ENCODE data around the gene DNAH1.
"Not testable (repeated sequence)": the region's sequence is repeated elsewhere in the genome, so short reads cannot be mapped to it uniquely, and the experiment has no call there.

DNAH1 gene

DNA sequence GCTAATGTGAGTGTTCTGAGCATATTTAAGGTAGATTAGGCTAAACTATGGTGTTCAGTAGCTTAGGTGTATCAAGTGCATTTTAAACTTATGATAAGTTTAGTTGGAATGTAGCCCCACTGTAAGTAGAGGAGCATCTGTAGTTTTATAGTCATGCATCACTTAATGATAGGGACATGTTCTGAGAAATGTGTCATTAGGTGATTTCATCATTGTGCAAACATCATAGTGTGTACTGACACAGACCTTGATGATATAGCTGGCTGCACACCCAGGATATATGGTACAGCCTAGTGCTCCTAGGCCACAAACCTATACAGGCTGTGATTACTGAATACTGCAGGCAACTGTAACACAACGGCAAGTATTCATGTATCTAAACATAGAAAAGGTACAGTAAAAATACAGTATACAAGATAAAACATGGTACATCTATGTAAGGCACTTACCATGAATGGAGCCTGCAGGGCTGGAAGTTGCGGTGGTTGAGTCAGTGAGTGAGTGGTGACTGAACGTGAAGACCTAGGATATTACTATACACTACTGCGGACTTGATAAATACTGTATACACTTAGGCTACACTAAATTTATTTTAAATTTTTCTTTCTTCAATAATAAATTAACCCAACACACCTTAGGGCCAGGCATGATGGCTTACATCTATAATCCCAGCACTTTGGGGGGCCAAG, 17.9 kb downstream of the DNAH1 start:
- Mint-ChIP-seq H3K4me1 (peaks cover under 1% of the 10 kb centered on the region), H3K36me3 (peaks cover 46% of the 10 kb centered on the region), H3K27ac (no peak overlapping the region), H3K4me3 (no peak overlapping the region), H3K9me3 (no peaks in the 10 kb centered on the region)
- DNase-seq (ENCODE audit: low spot score in 2 of 2) (no peak), ATAC-seq (peak; percentile 49)

DNA sequence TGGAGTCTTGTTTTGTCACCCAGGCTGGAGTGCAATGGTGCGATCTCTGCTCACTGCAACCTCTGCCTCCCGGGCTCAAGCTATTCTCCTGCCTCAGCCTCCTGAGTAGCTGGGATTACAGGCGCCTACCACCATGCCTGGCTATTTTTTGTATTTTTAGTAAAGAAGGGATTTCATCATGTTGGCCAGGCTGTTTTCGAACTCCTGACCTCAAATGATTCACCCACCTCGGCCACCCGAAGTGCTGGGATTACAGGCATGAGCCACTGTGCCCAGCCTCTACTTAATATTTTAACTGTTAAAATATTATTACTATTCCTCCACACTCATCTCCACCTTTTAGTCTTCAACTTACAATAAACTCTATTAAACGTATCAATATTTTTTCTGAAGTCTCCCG, 22.0 kb downstream of the DNAH1 start:
- not testable (repeated sequence) for DNase-seq (ENCODE audit: low spot score in 2 of 2); ATAC-seq; H3K27ac Mint-ChIP-seq; H3K9me3 Mint-ChIP-seq; H3K4me3 Mint-ChIP-seq
- Mint-ChIP-seq H3K36me3 (peaks cover 40% of the 10 kb centered on the region), H3K4me1 (peaks cover 24% of the 10 kb centered on the region)

DNA sequence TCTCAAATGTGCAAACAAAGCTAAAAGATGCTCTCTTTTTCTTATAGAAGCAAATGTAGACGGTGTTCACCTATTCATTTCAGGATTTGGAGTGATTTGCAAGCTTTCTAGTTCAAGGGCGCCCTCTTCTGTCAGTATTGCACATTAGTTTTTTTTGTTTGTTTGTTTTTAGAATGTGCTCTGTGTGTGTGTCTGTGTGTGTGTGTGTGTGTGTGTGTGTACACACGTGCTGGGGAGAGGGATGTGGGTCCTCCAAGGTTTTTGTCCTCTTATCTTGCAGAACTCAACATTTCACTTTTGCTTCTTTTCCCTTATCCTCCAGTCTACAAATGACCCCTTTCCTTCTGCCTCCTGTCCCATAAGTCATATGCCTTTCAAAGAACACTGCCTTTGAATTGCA, 23.5 kb downstream of the DNAH1 start:
- peaks cover 30% of the 10 kb centered on the region for H3K36me3 Mint-ChIP-seq
- no peak overlapping the region for H3K4me3 Mint-ChIP-seq
- H3K9me3 Mint-ChIP-seq, result no peaks in the 10 kb centered on the region
- peaks cover 25% of the 10 kb centered on the region for H3K4me1 Mint-ChIP-seq
- H3K27ac Mint-ChIP-seq, result no peak overlapping the region
- DNase-seq (ENCODE audit: low spot score in 2 of 2), result peak in 1 of 2 donors; percentile 22
- peak; percentile 70 for ATAC-seq

DNA sequence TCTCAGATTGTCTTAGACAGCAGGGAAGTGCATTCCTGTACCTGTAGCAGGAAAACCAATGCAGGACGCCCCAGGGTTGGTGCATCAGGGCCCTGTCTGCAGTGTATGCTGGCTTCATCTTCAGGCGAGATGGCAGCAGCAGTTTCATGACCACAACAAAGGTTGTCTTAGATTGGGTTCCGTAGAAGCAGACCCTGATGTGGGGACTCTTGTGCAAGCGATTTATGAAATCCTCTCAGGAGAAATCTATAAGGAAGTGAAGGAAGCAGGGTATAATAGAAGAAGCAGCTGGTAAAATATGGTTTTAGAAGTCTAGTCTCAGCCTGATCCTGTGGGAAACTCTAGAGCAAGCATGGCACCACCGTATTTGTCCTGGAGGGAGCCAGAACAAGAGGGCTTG, 25.0 kb downstream of the DNAH1 start:
- Mint-ChIP-seq H3K36me3 (peaks cover 20% of the 10 kb centered on the region), H3K27ac (no peak overlapping the region)
- no peak for ATAC-seq

DNA sequence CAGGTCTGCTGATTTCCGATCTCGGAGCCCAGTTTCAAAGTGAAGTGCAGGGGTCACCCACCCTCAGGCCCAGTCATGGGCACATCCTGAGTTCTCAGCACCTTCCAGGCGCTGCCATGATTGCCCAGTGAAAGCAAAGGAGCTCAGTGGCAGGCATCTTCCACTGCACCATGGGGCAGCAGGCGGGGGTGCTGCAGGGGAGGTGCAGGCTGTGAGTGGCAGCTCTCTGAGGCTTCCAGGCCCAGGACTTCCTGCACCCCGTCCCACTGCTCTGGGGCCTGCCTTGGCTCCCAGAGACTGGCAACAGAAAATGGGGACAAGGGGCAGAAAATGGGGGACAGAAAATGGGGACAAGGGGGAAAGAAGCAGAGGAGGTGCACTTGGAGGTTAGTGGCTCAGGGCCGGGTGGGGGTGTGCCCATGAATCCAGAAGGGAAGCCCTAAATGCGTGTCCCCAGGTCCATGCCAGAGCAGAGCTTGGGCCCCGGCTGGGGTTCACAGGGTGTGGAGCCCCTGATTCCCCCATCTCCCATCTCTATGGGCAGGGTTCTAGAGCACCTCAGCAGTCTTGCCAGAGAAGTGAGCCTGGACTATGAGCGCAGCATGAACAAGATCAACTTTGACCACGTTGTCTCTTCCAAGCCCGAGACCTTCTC, 28.0 kb downstream of the DNAH1 start:
- DNase-seq (ENCODE audit: low spot score in 2 of 2), result no peak
- Mint-ChIP-seq H3K36me3 (peaks cover 10% of the 10 kb centered on the region), H3K4me1 (peaks cover 24% of the 10 kb centered on the region), H3K9me3 (no peaks in the 10 kb centered on the region), H3K4me3 (no peak overlapping the region), H3K27ac (no peak overlapping the region)
- no peak for ATAC-seq

More for the DNA sequence above, 25.0 kb downstream of the DNAH1 start:
- no peak for DNase-seq (ENCODE audit: low spot score in 2 of 2)
- Mint-ChIP-seq H3K4me3 (no peak overlapping the region), H3K9me3 (no peaks in the 10 kb centered on the region), H3K4me1 (peaks cover 25% of the 10 kb centered on the region)

DNA sequence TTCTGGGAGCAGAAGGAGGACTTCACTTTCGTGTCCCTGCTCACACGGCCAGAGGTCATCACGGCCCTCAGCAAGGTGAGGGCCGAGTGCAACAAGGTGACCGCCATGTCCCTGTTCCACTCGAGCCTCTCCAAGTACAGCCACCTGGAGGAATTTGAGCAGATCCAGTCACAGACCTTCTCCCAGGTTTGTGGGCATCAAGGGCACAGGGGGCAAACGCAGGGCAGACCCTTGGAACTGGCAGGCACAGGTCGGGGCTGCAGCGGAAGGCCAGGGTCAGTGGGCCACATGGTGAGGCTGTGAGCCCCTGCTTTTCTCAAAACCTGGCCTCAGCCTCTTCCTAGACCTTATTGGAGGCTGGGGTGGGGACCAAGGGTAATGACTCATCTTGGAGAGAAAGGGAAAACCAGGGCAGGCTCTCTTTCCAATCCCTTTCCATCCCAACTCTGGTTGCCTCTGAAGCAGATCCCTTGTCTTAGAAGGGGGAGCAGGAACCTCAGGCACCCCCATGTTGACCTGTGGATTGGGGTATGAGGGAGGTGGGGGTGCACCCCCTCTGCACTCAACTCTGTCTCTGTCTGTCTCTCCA, 29.5 kb downstream of the DNAH1 start:
- no peaks in the 10 kb centered on the region for H3K9me3 Mint-ChIP-seq
- H3K27ac Mint-ChIP-seq, result no peak overlapping the region
- H3K4me1 Mint-ChIP-seq, result peaks cover 14% of the 10 kb centered on the region
- ATAC-seq (no peak), DNase-seq (ENCODE audit: low spot score in 2 of 2) (no peak)
- peaks cover 10% of the 10 kb centered on the region for H3K36me3 Mint-ChIP-seq
- H3K4me3 Mint-ChIP-seq, result no peak overlapping the region

DNA sequence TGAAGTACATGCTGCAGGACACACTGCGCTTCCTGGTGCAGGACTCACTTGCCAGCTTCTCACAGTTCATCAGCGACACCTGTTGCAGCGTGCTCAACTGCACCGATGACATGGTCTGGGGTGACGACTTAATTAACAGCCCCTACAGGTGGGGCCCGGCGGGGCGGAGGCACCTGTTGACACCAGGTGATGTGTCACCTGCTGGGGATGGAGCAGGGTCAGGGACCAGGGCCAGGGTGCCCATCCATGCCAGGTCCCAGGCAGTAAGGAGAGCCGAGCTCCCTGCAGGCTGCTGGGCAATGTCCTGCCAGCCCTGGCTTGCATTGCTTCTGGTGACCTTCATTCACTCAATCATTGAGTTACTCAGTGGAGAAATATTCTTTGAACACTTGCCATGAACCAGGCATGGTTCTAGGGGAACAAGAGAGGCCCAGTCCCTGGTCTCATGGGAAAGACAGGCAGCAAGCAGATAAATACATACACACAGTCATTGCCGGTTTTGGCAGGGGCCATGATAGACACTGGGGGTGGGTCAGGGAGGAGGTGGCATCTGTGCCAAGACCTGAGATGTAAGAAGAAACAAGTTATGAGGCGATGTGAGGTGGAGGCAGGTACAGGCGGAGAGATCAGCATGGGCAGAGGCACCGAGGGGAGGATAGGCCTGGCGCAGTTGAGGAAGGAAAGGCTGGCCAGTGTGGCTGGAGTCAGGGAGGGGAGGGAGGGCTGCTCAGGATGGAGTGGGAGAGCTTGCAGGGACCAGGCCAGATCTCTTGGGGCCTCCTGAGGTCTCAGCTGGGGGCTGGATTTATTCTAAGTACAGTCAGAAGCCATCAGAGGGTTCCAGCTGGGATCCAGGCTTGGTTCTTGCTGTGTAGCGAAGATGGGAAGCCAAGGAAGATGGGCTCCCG, 30.8 kb downstream of the DNAH1 start:
- no peak for ATAC-seq
- no peak for DNase-seq (ENCODE audit: low spot score in 2 of 2)
- H3K36me3 Mint-ChIP-seq, result peaks cover 10% of the 10 kb centered on the region
- H3K9me3 Mint-ChIP-seq, result no peaks in the 10 kb centered on the region
- peak overlapping the region; percentile 76 for H3K27ac Mint-ChIP-seq
- peaks cover 12% of the 10 kb centered on the region for H3K4me1 Mint-ChIP-seq
- H3K4me3 Mint-ChIP-seq, result no peak overlapping the region

DNA sequence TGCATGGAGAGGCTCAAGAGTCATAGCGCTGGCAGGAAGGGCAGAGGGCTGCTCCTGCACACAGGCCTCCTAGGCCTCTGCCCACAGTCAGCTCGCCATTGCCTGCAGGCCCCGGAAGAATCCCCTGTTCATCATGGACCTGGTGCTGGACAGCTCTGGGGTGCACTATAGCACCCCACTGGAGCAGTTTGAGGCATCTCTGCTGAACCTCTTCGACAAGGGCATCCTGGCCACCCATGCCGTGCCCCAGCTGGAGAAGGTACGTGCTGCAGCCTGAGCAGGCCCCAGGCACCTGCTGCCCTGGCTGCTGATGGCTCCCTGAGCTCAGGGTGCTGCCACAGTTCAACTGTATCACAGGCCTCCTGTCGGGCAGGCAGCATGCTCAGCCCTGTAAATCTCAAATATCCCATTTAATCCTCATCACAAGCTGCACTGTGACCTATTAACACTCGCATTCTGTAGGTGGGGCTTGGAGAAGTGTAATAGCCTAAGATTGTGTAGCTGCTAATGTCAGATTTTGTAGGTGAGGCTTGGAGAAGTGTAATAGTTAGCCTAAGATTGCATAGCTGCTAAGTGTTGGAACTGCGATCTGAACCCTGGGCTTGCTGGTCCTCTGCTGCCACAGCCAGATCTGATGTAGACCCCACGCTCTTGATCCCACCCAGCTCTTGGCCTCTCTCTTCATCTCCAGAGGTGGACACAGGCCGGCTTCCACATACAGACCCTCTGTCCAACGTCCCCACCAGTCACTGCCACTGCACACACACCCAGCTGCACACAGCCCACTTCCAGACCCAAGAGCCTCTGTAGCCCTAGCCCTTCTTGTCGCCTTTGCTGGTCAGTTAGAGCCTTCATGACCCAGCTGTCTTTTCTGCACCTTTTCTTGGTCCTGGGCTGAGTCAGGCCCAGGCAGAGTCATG, 31.9 kb downstream of the DNAH1 start:
- H3K27ac Mint-ChIP-seq, result peak overlapping the region; percentile 80
- H3K36me3 Mint-ChIP-seq, result peaks cover 10% of the 10 kb centered on the region

DNA sequence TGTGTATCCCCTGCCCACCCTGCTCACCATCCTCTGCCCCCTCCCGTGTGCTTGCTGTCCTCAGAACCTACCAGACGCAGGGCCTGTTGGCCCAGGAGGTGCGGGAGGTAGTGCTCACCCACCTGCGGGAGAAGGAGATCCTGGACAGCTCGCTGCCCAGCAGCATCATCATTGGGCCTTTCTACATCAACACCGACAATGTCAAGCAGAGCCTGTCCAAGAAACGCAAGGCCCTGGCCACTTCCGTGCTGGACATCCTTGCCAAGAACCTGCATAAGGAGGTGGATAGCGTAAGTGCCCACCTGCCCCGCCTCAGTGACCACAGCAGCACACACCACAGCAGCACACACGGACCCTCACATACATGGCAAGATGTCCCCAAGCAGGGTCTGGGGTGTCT, 33.0 kb downstream of the DNAH1 start:
- no peak overlapping the region for H3K27ac Mint-ChIP-seq
- H3K4me3 Mint-ChIP-seq, result no peak overlapping the region
- no peak for ATAC-seq
- DNase-seq (ENCODE audit: low spot score in 2 of 2), result no peak
- peaks cover 10% of the 10 kb centered on the region for H3K36me3 Mint-ChIP-seq
- H3K4me1 Mint-ChIP-seq, result no peaks in the 10 kb centered on the region
- no peaks in the 10 kb centered on the region for H3K9me3 Mint-ChIP-seq

More for the DNA sequence above, 31.9 kb downstream of the DNAH1 start:
- Mint-ChIP-seq H3K4me1 (peaks cover 3% of the 10 kb centered on the region), H3K9me3 (no peaks in the 10 kb centered on the region), H3K4me3 (no peak overlapping the region)
- ATAC-seq (no peak), DNase-seq (ENCODE audit: low spot score in 2 of 2) (no peak)

DNA sequence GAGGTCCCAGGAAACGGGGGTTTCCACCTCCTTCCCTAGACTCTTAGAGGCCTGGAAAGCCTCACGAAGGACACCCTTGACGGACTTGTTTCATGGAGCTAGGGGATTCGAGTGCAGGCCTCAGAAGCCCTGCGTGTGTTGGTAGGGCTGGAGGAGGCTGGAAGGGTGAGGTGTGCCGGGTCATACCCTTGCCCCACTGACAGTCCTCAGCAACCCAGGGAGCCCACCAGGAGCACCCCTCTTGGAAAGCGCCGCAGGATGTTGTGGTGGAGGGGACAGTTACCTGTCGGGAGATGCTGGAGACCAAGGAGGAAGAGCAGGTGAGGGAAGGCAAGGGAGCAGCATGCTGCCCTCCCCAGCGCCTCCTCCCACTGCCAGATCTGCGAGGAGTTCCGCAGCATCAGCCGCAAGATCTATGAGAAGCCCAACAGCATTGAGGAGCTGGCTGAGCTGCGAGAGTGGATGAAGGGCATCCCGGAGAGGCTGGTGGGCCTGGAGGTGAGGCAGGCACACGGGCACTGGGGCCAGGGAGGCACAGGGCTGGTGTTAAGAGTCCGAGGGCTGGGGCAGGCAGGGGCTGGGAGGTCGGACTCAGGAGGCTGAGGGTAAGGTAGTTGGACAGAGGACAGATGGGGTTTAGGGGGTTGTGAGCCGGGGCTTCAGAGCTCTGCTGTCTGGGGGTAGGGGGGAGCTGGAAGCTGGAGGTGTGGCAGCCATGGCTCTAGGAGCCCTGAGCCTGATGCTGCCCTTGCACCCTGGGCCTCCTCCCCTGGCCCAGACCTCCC, 33.7 kb downstream of the DNAH1 start:
- Mint-ChIP-seq H3K9me3 (no peaks in the 10 kb centered on the region), H3K36me3 (peaks cover 10% of the 10 kb centered on the region), H3K4me3 (no peak overlapping the region), H3K27ac (peak overlapping the region; percentile 67), H3K4me1 (no peaks in the 10 kb centered on the region)
- no peak for DNase-seq (ENCODE audit: low spot score in 2 of 2)
- no peak for ATAC-seq

DNA sequence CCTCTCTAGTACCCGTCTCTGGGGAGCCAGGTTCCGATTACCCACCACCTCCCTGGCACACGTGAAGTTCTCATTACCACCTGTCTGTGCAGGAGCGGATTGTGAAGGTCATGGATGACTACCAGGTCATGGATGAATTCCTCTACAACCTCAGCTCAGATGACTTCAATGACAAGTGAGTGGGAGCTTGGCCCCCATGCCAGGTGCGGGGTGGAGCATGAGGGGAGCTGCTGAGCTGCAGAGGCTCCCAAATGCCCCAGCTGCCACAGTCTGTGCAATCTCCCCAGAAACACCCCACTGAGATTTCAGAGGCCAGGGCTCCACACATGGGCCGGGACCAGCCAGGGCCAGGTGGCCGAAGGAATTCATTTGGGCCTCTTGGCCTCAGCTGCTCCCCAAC, 34.3 kb downstream of the DNAH1 start:
- no peak overlapping the region for H3K27ac Mint-ChIP-seq
- H3K9me3 Mint-ChIP-seq, result no peaks in the 10 kb centered on the region
- DNase-seq (ENCODE audit: low spot score in 2 of 2) (no peak), ATAC-seq (no peak)
- peaks cover 15% of the 10 kb centered on the region for H3K36me3 Mint-ChIP-seq
- H3K4me3 Mint-ChIP-seq, result no peak overlapping the region
- no peaks in the 10 kb centered on the region for H3K4me1 Mint-ChIP-seq

DNA sequence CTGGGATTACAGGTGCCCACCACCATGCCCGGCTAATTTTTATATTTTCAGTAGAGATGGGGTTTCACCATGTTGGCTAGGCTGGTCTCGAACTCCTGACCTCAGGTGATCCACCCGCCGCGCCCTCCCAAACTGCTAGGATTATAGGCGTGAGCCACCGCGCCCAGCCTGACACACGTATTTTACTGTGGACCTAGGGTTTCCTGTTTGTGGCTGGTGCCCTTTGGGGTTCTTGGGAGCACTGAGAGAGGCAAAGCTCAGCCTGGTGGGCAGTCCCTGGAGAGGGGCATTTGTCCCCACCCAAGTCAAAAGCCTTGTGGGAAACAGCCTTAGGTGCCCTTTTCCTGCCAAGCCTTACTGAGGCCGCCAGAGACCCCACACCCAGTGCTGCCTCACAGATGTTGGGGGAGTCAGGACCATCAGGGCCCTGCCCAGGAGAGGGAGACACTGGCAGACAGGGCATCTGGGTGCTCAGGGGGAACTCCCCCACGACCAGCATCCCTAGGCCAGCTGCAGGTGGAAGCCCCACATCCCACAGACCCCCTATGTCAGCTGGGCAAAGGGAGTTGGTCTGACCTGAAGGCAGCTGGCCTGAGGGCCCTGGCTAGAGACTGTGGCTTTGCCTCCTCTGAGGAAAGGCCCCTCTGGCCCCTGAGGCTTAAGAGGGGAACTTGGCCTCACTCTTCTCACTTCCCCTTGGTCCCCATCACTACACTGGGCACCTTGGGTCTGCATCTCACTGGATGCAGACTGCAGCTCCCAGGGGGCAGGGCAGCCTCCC, 35.1 kb downstream of the DNAH1 start:
- no peak overlapping the region for H3K4me3 Mint-ChIP-seq
- ATAC-seq (no peak), DNase-seq (ENCODE audit: low spot score in 2 of 2) (no peak)
- no peaks in the 10 kb centered on the region for H3K4me1 Mint-ChIP-seq
- no peaks in the 10 kb centered on the region for H3K9me3 Mint-ChIP-seq
- H3K27ac Mint-ChIP-seq, result no peak overlapping the region
- peaks cover 20% of the 10 kb centered on the region for H3K36me3 Mint-ChIP-seq

DNA sequence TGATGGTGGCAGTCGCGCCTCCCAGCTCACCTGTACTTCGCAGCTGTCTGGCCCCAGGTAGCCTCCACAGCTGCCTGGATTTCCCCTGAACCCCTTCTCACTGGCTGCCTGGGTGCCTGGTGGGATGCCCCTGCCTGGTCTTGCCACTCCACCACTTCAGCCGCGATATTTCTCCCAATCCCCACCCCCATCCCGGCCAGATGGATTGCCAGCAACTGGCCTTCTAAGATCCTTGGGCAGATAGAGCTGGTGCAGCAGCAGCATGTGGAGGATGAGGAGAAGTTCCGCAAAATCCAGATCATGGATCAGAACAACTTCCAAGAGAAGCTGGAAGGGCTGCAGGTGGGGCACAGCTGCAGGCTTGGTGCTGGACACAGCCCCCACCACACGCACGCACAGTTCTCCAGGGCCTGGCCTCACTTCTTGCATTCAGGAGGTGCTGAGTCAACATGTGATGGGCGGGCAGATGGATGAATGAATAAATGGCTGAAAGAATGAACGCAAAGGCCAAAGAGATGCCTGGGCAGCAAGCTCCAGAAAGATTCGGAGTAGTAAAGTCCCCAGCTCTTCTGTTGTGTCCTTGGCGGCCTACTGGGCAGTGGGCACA, 35.7 kb downstream of the DNAH1 start:
- Mint-ChIP-seq H3K4me1 (no peaks in the 10 kb centered on the region), H3K27ac (no peak overlapping the region), H3K4me3 (no peak overlapping the region), H3K36me3 (peaks cover 20% of the 10 kb centered on the region), H3K9me3 (no peaks in the 10 kb centered on the region)
- no peak for ATAC-seq
- no peak for DNase-seq (ENCODE audit: low spot score in 2 of 2)
